Neuronal stem cell (in vitro differentiated cells): ENCODE results near the gene CHGA.

ENCODE experiments used
- DNase-seq: peaks from one replicate; pipeline ENCODE4 v3.0.0-alpha.2; 2013; ENCODE audit warnings: low spot score
- H2AFZ ChIP-seq: one replicate; pipeline ENCODE4 v1.6.1; 2013; ENCODE audit warnings: mild to moderate bottlenecking, low read length, inconsistent platforms
- H2AK5ac ChIP-seq: 2 replicates; pipeline ENCODE4 v1.6.1; 2013; ENCODE audit warnings: low read depth, mild to moderate bottlenecking, inconsistent platforms, low read length, moderate library complexity, mixed read lengths
- H2BK120ac ChIP-seq: 2 replicates; pipeline ENCODE4 v1.6.1; 2013; ENCODE audit warnings: low read depth, mild to moderate bottlenecking, inconsistent platforms, low read length, moderate library complexity, mixed read lengths
- H2BK12ac ChIP-seq: one replicate; pipeline ENCODE4 v1.6.1; 2013; ENCODE audit warnings: low read length, inconsistent platforms
- H2BK15ac ChIP-seq: 2 replicates; pipeline ENCODE4 v1.6.1; 2013; ENCODE audit warnings: mild to moderate bottlenecking, low read length, inconsistent platforms, mixed read lengths
- H2BK5ac ChIP-seq: one replicate; pipeline ENCODE4 v1.6.1; 2013; ENCODE audit warnings: inconsistent platforms, mild to moderate bottlenecking, low read length, moderate library complexity
- H3K14ac ChIP-seq: one replicate; pipeline ENCODE4 v1.6.1; 2013; ENCODE audit warnings: low read length, inconsistent platforms
- H3K18ac ChIP-seq: 2 replicates; pipeline ENCODE4 v1.6.1; 2013; ENCODE audit warnings: low read length, inconsistent platforms
- H3K23ac ChIP-seq: 2 replicates; pipeline ENCODE4 v1.6.1; 2013; ENCODE audit warnings: low read depth, mild to moderate bottlenecking, mixed read lengths, low read length, inconsistent platforms; ENCODE audit not compliant: poor library complexity
- H3K27ac ChIP-seq: replicated peaks from 3 replicates; pipeline ENCODE4 v1.5.1; 2013; ENCODE audit warnings: low read length, inconsistent platforms
- H3K27me3 ChIP-seq, 3 experiments: 2 replicates each; pipeline ENCODE4 v1.6.1; 2013; ENCODE audit warnings: low read length in 3 of 3, mild to moderate bottlenecking in 2 of 3, inconsistent platforms in 1 of 3, low read depth in 1 of 3, mixed read lengths in 1 of 3, moderate library complexity in 1 of 3; ENCODE audit not compliant: control insufficient read depth in 3 of 3, insufficient read depth in 3 of 3
- H3K36me3 ChIP-seq, 2 donors: replicated peaks in 1 of 2; 2 replicates each; pipeline ENCODE4 v1.6.1; 2013; ENCODE audit warnings: low read length in 2 of 2; ENCODE audit not compliant: control insufficient read depth in 2 of 2, insufficient read depth in 2 of 2
- H3K4ac ChIP-seq: 2 replicates; pipeline ENCODE4 v1.6.1; 2013; ENCODE audit warnings: inconsistent platforms, mild to moderate bottlenecking, low read length, moderate library complexity
- H3K4me1 ChIP-seq, 2 donors: 1 replicate in 1 of 2; 2 replicates in 1 of 2; pipeline ENCODE4 v1.6.1; 2013; ENCODE audit warnings: low read length in 2 of 2, low read depth in 1 of 2; ENCODE audit not compliant: control insufficient read depth in 2 of 2, insufficient read depth in 1 of 2
- H3K4me2 ChIP-seq: one replicate; pipeline ENCODE4 v1.6.1; 2013; ENCODE audit warnings: mild to moderate bottlenecking, low read length, inconsistent platforms; ENCODE audit not compliant: insufficient read depth, poor library complexity, severe bottlenecking
- H3K4me3 ChIP-seq, 2 donors: 2 replicates each; pipeline ENCODE4 v1.5.1; 2013; ENCODE audit warnings: low read length in 2 of 2, mild to moderate bottlenecking in 2 of 2, inconsistent platforms in 1 of 2, moderate library complexity in 1 of 2
- H3K79me1 ChIP-seq: one replicate; pipeline ENCODE4 v1.6.1; 2013; ENCODE audit warnings: low read depth, mild to moderate bottlenecking, inconsistent platforms, low read length, moderate library complexity
- H3K9ac ChIP-seq: one replicate; pipeline ENCODE4 v1.6.1; 2013; ENCODE audit warnings: mild to moderate bottlenecking, low read depth, low read length, inconsistent platforms; ENCODE audit not compliant: poor library complexity
- H3K9me3 ChIP-seq, 2 donors: replicated peaks in 1 of 2; 2 replicates each; pipeline versions ENCODE3 to v1.6.1; 2013; ENCODE audit warnings: low read length in 2 of 2, mild to moderate bottlenecking in 2 of 2, inconsistent platforms in 1 of 2, low read depth in 1 of 2, mixed read lengths in 1 of 2, moderate library complexity in 1 of 2; ENCODE audit not compliant: control insufficient read depth in 2 of 2, insufficient read depth in 1 of 2
- H4K8ac ChIP-seq: one replicate; pipeline ENCODE4 v1.6.1; 2013; ENCODE audit warnings: low read depth, mild to moderate bottlenecking, inconsistent platforms, low read length, moderate library complexity
- H4K91ac ChIP-seq: one replicate; pipeline ENCODE4 v1.6.1; 2013; ENCODE audit warnings: low read length, low read depth, mild to moderate bottlenecking, inconsistent platforms; ENCODE audit not compliant: poor library complexity
- WGBS, 2 donors: extraction: QIAGEN DNeasy Blood & Tissue Kit; methylation state at CpG; one replicate each; pipeline ENCODE4 v1.1.7; 2013; ENCODE audit warnings: missing lambda C conversion rate in 2 of 2, mixed read lengths in 1 of 2; ENCODE audit not compliant: insufficient read length in 2 of 2, insufficient replicate concordance in 1 of 2; ENCODE audit errors: extremely low coverage in 2 of 2; 5-methylcytosine and 5-hydroxymethylcytosine counted together

Gene CHGA

DNA sequence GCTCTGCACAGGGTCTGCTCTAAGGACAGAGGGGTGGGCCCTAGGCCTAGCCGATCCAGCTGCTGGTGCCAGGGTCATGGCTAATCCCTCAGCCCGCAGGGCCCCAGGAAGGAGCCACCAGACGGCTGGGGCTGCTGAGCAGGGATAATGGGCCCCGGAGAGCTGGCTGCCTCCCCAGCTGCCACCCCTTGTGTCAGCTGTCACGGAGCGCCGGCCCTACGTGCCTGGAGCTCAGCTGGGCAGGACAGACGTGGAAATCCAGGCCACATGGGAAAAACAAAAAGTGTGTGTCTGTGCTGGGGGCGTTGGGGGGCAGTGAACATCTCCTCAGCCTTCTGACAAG lies 36.2 kb downstream of the CHGA start:
- no peak overlapping the region for H3K9ac ChIP-seq
- H4K8ac ChIP-seq: no peak overlapping the region
- WGBS, 2 donors: no CpG with 5 or more reads among the region's 10 CpGs
- no peak overlapping the region for H3K4me3 ChIP-seq
- DNase-seq: no peak
- H2BK15ac ChIP-seq: no peak overlapping the region
- H3K27me3 ChIP-seq: peaks cover 0 to 4% (median 0%) of the 10 kb centered on the region in 3 experiments
- peaks cover 0 to 4% of the 10 kb centered on the region in 2 donors for H3K9me3 ChIP-seq
- peaks cover 9 to 19% of the 10 kb centered on the region in 2 donors for H3K4me1 ChIP-seq
- H2BK12ac ChIP-seq: no peak overlapping the region
- H3K18ac ChIP-seq: no peak overlapping the region
- no peak overlapping the region for H3K14ac ChIP-seq
- no peak overlapping the region for H2BK5ac ChIP-seq
- no peak overlapping the region for H2AK5ac ChIP-seq
- H3K36me3 ChIP-seq: peaks cover 8 to 17% of the 10 kb centered on the region in 2 donors
- no peak overlapping the region for H3K4me2 ChIP-seq
- no peak overlapping the region for H2AFZ ChIP-seq
- no peak overlapping the region for H3K23ac ChIP-seq
- no peak overlapping the region for H3K4ac ChIP-seq
- no peak overlapping the region for H2BK120ac ChIP-seq
- no peaks in the 10 kb centered on the region for H3K79me1 ChIP-seq
- H4K91ac ChIP-seq: no peak overlapping the region
- no peak overlapping the region for H3K27ac ChIP-seq

GRCh38 chr14:92959761-92960680 lies 37.1 kb downstream of the CHGA start:
- H3K4me2 ChIP-seq: no peak overlapping the region
- no peak overlapping the region for H2BK15ac ChIP-seq
- H3K9ac ChIP-seq: peak overlapping the region; percentile 13
- H4K8ac ChIP-seq: no peak overlapping the region
- no peak overlapping the region for H2BK120ac ChIP-seq
- peaks cover 4 to 7% of the 10 kb centered on the region in 2 donors for H3K9me3 ChIP-seq
- peaks cover 8 to 17% of the 10 kb centered on the region in 2 donors for H3K36me3 ChIP-seq
- peak overlapping the region; percentile 13 for H3K18ac ChIP-seq
- H4K91ac ChIP-seq: no peak overlapping the region
- H3K23ac ChIP-seq: peak overlapping the region; percentile 30
- WGBS, 2 donors: no CpG with 5 or more reads among the region's 30 CpGs
- peaks cover 9 to 19% of the 10 kb centered on the region in 2 donors for H3K4me1 ChIP-seq
- DNase-seq: no peak
- H2AFZ ChIP-seq: no peak overlapping the region
- no peak overlapping the region for H3K4ac ChIP-seq
- no peak overlapping the region for H2AK5ac ChIP-seq
- H2BK12ac ChIP-seq: no peak overlapping the region
- no peak overlapping the region for H2BK5ac ChIP-seq
- H3K4me3 ChIP-seq: no peak overlapping the region
- peaks cover 0 to 4% (median 0%) of the 10 kb centered on the region in 3 experiments for H3K27me3 ChIP-seq
- H3K27ac ChIP-seq: no peak overlapping the region
- H3K79me1 ChIP-seq: no peaks in the 10 kb centered on the region
- peak overlapping the region; percentile 31 for H3K14ac ChIP-seq

DNA sequence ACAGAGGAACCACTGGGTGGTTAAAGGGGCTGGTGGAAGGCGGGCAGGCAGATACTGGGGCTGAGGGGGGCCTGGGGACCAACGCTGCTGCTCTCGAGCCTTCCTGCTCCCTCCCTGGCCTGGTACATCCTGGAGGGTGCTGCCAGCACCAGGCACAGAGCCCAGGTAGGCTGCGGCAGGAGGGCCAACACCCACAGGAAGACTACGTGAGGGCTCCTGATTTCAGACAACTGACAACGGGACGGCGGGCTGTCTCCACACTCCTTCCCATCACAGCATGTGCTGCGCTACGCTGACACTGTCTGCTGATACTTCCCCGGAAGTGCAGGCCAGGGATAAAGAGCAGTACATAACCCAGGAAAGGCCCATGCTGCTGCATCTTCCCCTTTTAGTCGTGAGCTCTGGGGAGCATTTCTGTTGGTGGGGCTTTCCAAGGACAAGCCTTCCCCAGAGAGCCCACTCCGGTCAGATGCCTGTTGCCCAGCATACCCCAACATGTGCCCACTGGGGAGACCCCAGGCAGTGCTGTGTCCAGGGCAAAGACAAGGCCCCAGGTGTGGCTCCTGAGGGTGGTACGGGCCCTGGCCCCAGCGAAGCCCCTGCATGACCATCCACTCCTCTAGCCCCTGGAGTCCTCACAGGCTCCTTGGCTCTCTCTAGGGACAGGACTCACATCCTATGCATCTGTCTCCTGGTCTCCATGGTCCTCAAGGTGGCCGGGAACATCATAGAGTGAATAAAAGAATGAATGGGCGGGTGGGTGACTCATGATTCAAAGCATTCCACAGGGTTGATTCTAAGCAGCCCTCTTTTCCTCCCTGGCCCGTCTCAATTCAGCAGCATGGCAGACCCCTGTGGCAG lies 38.0 kb downstream of the CHGA start:
- Histone ChIP-seq H4K8ac (no peak overlapping the region), H3K9ac (no peak overlapping the region), H3K4me3 (no peak overlapping the region), H3K14ac (no peak overlapping the region), H3K27ac (no peak overlapping the region), H2BK15ac (no peak overlapping the region), H2BK5ac (peak overlapping the region; percentile 30), H3K9me3 (peaks cover 4 to 7% of the 10 kb centered on the region in 2 donors), H3K36me3 (peaks cover 8 to 17% of the 10 kb centered on the region in 2 donors), H4K91ac (no peak overlapping the region), H3K18ac (no peak overlapping the region), H3K4me2 (no peak overlapping the region), H3K27me3 (peaks cover 0 to 4% (median 0%) of the 10 kb centered on the region in 3 experiments), H2AFZ (no peak overlapping the region), H3K23ac (peak overlapping the region; percentile 30), H2AK5ac (no peak overlapping the region), H2BK12ac (no peak overlapping the region), H3K79me1 (no peaks in the 10 kb centered on the region), H2BK120ac (no peak overlapping the region), H3K4me1 (peaks cover 9 to 19% of the 10 kb centered on the region in 2 donors), H3K4ac (no peak overlapping the region)
- WGBS, 2 donors: no CpG with 5 or more reads among the region's 18 CpGs
- DNase-seq: no peak

DNA sequence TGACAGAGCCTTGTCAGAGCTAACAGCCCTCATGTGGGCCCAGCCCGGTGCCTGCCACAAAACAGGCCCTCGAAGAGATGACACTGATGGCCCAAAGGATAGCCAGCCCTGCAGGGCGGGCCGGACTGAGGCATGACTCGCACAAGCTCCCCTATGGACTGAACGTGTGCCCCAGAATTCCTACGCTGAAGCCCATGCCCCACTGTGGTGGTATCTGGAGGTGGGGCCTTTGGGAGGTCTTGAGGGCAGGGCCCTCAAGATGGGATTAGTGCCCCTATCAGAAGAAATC lies 38.6 kb downstream of the CHGA start:
- Histone ChIP-seq H2AFZ (no peak overlapping the region), H3K9ac (no peak overlapping the region), H4K91ac (no peak overlapping the region), H3K9me3 (peaks cover 4 to 7% of the 10 kb centered on the region in 2 donors), H2AK5ac (no peak overlapping the region), H3K36me3 (peaks cover 8 to 17% of the 10 kb centered on the region in 2 donors), H3K18ac (no peak overlapping the region), H3K79me1 (no peaks in the 10 kb centered on the region), H3K14ac (no peak overlapping the region), H3K4me3 (no peak overlapping the region), H2BK12ac (no peak overlapping the region), H2BK5ac (peak overlapping the region; percentile 30), H4K8ac (no peak overlapping the region), H3K4ac (no peak overlapping the region), H2BK120ac (no peak overlapping the region), H2BK15ac (no peak overlapping the region), H3K27ac (no peak overlapping the region), H3K27me3 (peaks cover 0 to 4% (median 0%) of the 10 kb centered on the region in 3 experiments), H3K4me2 (no peak overlapping the region), H3K4me1 (peaks cover 9 to 19% of the 10 kb centered on the region in 2 donors), H3K23ac (no peak overlapping the region)
- no peak for DNase-seq
- no CpG with 5 or more reads among the region's 7 CpGs for WGBS, 2 donors
